Peyer's patch (tissue), 4 donors: Measurements from ENCODE around the gene KREMEN1.

ENCODE experiments used
- POLR2A ChIP-seq, 2 donors: fragments of 450-650 bp; IDR thresholded peaks; one replicate each; pipeline ENCODE4 v1.5.1; 2017; ENCODE audit warnings: antibody characterized with exemption in 2 of 2, mild to moderate bottlenecking in 2 of 2, moderate library complexity in 2 of 2
- TF ChIP-seq, protein P1 (sequence below), 6 experiments: fragments of 450-650 bp in 4 of 6; fragments of 200-600 bp in 2 of 6; sonication (generic) in 1 of 6; IDR thresholded peaks; one replicate each; pipeline ENCODE4 v1.5.1; 2017 to 2019; ENCODE audit warnings: antibody characterized with exemption in 6 of 6, mild to moderate bottlenecking in 3 of 6, moderate library complexity in 1 of 6

DNA sequence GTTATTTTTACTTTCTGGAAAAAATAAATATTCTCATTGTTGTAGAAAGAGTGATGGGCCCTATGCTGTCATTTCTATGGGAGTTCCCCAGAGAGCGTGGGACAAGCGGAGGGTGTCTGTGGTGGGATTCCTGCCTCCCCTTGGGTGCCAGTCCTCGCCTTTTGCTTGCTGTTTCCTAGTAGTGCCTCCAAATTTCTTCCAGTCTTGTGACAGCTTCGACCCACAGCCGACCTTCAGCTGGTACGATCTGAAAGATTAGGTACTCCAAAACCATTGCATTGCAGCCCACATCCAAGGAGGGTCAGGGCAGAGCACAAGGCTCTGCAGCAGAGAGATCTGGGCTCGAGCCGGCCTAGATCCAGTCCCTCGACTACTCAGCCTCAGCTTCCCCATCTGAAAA, 73.9 kb downstream of the KREMEN1 start:
- TF ChIP-seq, protein P1, sequence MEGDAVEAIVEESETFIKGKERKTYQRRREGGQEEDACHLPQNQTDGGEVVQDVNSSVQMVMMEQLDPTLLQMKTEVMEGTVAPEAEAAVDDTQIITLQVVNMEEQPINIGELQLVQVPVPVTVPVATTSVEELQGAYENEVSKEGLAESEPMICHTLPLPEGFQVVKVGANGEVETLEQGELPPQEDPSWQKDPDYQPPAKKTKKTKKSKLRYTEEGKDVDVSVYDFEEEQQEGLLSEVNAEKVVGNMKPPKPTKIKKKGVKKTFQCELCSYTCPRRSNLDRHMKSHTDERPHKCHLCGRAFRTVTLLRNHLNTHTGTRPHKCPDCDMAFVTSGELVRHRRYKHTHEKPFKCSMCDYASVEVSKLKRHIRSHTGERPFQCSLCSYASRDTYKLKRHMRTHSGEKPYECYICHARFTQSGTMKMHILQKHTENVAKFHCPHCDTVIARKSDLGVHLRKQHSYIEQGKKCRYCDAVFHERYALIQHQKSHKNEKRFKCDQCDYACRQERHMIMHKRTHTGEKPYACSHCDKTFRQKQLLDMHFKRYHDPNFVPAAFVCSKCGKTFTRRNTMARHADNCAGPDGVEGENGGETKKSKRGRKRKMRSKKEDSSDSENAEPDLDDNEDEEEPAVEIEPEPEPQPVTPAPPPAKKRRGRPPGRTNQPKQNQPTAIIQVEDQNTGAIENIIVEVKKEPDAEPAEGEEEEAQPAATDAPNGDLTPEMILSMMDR (IDR thresholded peaks at IDR 0.05) = no peak
- TF ChIP-seq POLR2A (IDR thresholded peaks at IDR 0.05) = no peak
